NB4 (cell line): ENCODE data around the gene UPF3A.
"Not testable (repeated sequence)": the region's sequence is repeated elsewhere in the genome, so short reads cannot be mapped to it uniquely, and the experiment has no call there.

ENCODE experiments used
- DNase-seq: peaks from one replicate; pipeline ENCODE4 v3.0.0; 2010; ENCODE audit warnings: low read depth
- H3K4me3 ChIP-seq: one replicate; pipeline ENCODE4 v1.5.1; 2011; ENCODE audit warnings: mild to moderate bottlenecking, low read depth, low read length, moderate library complexity
- CTCF ChIP-seq: IDR thresholded peaks from one replicate; pipeline ENCODE4 v1.5.1; 2012; ENCODE audit warnings: low read depth, low read length

UPF3A gene

GRCh38 chr13:114352763-114353162, 71.4 kb downstream of the UPF3A start:
- not testable (repeated sequence) for H3K4me3 ChIP-seq
- peak; percentile 33 for TF ChIP-seq CTCF
- DNase-seq, result peak; percentile 58

GRCh38 chr13:114353382-114353781, 72.0 kb downstream of the UPF3A start:
- H3K4me3 ChIP-seq, DNase-seq: not testable (repeated sequence)
